Body of pancreas (tissue), 4 donors: ENCODE measurements around the gene GGA1.

Experiments
- POLR2A ChIP-seq, 3 donors: fragments of 450-650 bp; IDR thresholded peaks; one replicate each; pipeline ENCODE4 v1.6.1; 2016; ENCODE audit warnings: antibody characterized with exemption in 3 of 3, mild to moderate bottlenecking in 2 of 3
- TF ChIP-seq, protein P1 (sequence below), 7 experiments: fragments of 450-650 bp in 4 of 7; fragments of 200-600 bp in 3 of 7; sonication (generic) in 3 of 7; IDR thresholded peaks; one replicate each; pipeline ENCODE4 v1.5.1; 2016 to 2019; ENCODE audit warnings: antibody characterized with exemption in 7 of 7

DNA sequence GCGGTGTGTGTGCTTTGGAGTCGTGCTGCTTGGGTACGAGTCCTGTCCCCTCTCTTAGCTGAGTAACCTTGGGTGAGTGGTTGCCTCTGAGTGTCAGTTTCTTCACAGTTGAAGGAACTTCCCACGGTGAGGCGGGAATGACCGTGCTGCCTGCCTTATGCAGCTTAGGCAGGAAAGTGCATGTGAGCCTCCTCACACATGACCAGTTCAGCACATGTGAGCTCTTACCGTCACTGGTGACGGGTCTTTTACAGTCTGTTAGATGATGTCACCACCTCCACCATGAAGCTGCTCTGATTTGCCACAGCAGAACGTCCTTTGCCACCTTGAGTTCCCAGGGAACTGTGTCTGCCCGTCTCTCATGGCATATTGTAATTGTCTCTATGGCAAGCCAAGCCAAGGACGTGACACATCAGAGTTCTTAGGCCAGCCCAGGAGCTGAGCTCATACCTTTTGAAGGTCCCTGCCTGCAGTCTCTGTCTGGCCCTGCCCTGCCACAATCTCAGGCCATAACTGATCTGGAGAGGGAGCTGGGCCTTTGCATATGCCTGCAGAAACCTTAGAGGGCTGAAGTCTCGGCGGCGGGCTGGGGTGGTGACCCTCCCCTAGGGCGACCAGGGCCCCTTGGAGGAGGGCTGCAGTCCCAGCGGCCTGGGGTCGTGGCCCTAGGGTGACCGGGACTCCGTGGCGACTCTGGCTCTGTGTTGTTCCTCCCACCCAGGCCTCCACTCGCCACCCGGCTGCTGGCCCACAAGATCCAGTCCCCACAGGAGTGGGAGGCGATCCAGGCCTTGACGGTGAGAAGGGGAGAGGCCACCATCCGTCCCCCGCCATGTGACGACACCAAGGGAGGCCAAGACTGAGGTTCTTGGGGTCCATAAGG, 7.8 kb downstream of the GGA1 start:
- TF ChIP-seq, protein P1, sequence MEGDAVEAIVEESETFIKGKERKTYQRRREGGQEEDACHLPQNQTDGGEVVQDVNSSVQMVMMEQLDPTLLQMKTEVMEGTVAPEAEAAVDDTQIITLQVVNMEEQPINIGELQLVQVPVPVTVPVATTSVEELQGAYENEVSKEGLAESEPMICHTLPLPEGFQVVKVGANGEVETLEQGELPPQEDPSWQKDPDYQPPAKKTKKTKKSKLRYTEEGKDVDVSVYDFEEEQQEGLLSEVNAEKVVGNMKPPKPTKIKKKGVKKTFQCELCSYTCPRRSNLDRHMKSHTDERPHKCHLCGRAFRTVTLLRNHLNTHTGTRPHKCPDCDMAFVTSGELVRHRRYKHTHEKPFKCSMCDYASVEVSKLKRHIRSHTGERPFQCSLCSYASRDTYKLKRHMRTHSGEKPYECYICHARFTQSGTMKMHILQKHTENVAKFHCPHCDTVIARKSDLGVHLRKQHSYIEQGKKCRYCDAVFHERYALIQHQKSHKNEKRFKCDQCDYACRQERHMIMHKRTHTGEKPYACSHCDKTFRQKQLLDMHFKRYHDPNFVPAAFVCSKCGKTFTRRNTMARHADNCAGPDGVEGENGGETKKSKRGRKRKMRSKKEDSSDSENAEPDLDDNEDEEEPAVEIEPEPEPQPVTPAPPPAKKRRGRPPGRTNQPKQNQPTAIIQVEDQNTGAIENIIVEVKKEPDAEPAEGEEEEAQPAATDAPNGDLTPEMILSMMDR (IDR thresholded peaks at IDR 0.05), result no peak
- TF ChIP-seq POLR2A (IDR thresholded peaks at IDR 0.05), result no peak
